ENCODE results near the gene DLG3. TPM values are rescaled to one million over a fixed set of nuclear protein-coding genes. Genes with fewer than 3 reads are reported as not detected.
A peak's percentile ranks its signal among the peaks of the same experiment; 100 is the strongest.

DLG3 gene
- total RNA-seq, 1 experiment from 2014 or later: 24.6 TPM

DNA sequence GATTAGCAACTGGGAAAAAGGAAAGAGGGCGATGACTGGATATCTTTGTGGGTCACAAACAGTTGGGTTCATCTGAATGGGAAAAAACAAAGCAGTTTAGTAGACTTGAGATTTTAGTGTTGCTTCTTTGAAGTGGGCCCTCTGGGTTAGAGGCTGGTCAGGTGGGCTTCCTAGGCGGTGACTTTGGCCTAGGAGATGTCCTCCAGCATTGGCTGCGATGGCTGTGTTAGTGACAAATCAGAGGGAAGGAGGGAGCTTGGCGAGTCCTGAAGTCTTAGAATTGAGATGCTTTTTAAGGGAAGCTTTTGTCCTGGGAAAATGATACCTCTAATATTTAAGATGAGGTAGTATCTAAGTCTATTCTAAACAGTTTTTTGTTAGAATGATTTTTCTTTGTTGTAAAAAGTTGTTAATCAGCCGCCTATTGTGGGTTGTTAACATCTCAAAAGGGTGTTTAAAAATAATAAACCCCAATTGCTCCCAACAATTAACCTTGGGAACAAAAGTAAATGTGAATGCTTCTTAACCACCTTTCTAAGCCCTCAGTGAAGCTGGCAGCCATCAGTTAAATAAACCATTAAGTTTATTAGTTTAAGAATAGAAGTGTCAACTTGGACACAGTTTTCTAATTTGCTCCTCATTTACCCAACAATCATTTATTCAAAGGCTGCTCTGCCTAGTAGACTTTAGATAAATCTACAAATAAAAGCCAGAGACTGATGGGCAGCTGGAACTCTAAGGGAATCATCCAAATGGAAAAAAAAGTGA is 31.7 kb downstream of the DLG3 start:
- no peak for DNase-seq (ENCODE audit: extremely low read depth, low read depth)

DNA sequence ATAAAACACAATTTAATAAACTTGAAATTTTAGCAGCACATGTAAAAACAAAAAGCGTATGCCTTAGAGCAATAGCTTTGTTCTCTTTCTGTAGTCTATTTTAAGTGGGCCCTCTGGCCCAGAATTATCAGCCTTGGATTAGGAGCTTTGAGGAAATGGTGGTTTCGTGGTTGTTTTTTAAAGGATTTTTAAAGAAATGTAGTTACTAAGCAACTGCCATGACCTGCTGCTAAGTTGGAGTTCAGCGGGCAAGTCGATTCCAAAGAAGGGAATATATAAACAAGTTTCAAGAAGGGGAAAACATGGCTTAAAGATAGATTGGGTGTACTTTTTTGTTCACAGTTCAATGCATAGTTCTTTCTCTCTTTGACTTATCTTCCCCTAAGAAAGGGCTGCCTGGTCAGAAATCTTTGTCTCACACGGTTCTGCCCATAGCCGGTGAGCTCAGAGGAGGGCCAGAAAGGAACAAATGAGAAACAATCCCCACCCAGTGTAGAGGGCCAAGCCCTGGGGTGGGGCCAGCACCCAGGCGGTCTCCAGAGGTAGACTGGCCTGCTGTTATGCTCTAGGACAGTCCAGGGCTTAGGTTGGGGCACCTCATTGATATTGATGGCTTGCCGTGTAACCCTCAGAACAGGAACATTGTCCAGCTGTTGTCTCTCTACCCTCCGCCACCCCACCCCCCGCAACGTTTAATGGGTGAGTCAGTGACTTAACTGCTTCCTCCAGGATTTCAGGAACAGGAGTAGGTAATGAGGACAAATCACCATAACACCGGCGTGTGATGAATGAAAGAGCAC is 32.5 kb downstream of the DLG3 start:
- peak; percentile 68 for DNase-seq (ENCODE audit: extremely low read depth, low read depth)

DNA sequence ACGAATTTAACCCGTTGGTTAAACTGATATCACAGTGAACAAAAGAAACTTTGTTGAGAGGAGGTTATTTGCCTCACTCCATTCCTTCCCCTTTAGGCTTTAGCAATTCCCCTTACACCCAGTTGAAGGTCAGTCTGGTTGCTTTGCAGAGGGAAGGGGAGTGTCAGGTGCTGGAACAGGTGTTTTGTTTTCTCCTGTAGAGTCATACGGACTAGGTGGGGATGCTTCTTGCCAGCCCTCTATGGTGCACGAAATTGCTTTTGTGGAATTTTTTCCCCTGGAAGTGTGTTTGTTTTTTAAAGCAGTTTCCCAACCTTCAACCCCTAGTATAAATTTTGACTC is 33.1 kb downstream of the DLG3 start:
- DNase-seq (ENCODE audit: extremely low read depth, low read depth): no peak

DNA sequence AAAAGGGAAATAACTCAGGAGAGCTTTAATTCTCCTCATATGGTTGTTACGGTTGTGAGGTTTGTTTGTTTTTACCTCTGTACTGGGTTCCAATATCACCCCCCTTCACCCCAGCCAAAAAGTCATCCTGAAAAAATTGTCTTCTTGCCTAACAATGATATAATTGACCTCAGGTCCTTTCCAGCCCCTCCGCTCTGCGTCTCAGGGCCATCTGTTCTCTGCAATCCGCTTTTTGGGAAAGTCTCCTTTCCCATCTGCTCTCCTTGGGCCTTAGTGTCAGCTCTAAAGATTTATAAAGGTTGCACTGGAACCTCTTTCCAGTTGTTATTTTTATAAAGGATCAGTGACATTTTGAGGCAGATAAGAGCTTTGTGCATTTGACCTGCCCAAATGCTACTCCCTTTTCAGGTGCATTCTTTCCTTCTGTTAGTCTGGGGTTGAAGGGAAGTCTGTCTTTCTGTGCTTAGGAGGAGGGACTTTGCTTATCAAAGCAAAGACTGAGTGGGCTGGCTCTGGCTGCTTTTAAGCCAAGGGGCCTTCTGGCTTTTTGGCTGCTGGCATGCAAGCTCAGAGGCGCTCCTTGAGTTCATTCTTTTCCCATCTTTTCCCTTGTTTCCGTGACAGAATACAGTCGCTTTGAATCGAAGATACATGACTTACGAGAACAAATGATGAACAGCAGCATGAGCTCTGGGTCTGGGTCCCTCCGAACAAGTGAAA is 34.1 kb downstream of the DLG3 start:
- DNase-seq (ENCODE audit: extremely low read depth, low read depth): no peak

DNA sequence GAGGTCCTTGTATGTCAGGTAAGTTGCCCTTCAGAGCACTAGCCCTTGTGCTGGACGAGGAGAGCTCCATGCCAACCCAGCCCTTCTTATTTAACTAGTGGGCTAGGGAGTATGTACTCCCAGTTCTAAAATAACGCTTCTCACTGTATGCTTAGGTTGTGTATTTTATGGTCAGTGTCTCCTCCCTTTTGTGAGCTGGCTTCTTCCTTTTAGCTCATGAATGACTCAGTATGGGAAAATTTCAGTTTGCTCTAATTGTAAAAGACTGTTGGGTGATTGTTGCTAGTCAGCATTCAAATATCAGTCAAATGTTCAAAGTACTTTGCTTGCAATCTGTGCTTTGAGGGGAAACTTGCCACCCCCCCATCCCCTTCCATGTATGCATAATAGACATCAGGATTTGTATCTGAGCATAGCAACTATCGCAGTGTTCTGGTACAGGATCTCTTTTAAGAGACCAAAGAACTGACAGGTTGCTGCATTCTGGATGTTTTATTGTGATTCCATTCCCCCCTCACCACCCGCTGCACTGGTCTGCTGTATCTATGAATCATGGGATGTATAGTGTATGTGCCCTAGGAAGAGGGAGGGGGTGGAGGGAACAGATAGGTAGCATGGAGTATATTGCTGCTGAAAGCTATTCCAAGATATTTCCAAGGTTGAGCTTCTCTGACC is 34.7 kb downstream of the DLG3 start:
- peak; percentile 38 for DNase-seq (ENCODE audit: extremely low read depth, low read depth)

DNA sequence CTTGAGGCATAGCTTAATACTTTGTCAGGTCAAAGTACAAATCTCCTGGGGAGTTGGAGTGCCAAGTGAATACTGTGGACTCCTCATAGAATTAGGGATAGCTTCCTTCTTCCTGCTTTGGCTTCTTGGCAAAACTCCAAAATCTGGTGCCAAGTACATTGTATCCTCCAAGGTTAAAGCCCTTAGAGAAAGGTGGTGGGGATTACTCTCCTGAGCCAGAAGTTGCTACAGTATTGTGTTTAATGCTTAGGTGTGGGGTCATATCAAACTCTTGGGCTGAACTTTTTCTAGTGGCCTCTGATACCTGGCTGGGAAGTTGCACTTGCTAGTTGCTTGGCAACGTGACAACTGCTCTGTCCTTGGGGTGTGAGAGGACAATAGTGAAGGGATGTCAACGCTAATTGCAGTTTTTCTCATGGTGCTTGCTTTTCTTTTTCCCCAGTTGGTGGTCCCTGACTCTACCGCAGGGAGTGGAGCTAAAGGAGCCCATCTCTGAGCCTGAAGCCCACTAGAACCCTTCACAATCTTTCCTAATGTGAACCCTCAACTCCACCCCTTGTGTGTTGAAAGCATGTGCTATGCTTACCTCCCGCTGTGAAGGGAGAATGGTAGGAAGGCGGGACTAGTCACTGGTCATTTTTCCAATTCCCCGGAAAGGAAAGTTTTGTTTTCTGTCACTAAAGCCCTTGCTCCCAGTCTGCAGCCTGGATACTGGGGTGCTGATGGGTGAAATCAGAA is 35.5 kb downstream of the DLG3 start:
- no peak for DNase-seq (ENCODE audit: extremely low read depth, low read depth)

DNA sequence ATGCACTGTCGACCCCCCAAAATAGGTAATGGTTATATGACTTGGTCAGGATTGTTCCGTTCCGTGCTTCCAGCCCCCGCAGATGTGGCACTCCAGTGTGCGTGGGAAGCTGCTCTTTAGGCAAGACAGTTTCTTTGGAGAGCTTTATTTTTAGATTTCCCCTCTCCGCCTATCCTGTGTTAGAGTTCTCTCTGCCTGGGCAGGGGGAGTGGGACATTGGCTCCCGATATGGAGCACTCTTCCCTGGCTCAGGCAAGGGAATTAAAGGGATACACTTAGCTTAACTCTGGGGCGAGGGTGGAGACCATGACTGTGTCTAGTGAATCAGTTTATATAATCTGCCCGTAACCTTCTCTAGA is 36.0 kb downstream of the DLG3 start:
- DNase-seq (ENCODE audit: extremely low read depth, low read depth): no peak

DNA sequence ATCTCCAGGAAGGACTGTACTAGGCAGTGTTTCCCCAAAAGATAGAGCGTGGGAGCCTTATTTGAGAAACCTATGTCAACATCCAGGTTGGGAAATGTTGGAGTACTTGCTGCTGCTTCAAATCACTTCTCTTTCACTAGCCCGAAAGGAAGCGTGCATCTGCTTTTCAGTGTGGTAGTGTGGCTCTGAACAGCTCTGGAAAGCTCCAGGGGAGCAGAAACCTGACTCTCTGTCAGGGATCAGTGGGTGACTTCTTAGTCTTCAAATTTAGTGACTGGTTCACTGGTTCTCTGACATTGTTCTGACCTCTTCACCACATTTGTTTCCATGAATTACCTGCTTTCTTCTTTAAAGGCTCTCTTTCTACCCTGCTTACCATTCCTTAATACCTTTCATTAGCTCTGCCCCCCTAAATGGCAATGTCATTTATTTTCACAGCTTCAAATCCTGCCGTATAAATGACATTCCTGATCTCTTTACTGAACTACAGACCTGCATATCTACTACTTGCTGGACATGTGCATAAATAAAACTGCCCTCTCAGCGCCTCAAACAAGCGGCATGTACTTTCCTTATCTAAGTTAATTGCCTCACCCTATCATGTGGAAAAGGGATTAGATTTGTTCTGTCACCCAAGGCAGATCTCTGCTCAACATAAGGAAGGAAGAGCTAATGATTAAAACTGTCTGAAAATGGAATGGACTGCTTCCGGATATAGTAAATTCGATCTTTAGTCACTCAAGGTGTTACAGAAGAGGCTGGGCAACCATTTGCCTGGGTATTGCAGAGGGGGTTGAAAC is 37.0 kb downstream of the DLG3 start:
- no peak for DNase-seq (ENCODE audit: extremely low read depth, low read depth)

DNA sequence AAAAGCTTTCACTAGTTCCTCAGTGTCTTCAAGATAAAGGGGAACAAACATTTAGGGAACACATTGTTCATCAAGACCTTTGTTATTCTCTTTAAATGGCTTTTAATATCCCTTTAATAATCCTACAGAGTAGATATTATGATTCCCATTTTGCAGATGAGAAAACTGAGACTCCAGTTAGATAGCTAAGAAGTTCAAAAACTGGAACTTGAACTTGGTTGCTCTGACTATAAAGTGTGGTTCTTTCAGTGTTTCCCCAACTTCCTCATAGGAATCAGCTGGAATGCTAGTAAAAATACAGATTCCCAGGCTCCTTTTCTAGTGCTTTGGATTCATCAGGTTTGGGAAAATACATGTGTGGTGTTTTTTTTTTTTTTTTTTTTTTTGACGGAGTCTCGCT is 37.7 kb downstream of the DLG3 start:
- no peak for DNase-seq (ENCODE audit: extremely low read depth, low read depth)

DNA sequence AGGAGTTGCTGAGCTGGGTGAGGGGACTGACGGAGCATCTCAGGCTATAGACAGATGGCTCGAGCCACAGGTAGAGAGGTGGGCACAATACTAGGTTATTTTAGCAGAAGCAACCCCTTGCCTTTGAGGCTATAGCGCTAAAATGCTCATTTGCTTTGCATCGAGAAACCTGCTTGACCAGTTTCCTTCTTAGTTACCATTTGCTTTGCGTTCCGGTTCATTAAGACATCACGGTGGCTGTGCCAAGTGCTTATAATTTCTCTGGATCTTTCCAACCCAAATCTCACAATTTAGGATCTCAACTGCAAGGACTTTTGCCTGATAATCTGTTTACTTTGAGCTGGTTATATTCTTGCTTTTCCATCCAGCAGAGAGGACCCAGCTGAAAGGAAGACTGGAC is 40.8 kb downstream of the DLG3 start:
- no peak for DNase-seq (ENCODE audit: extremely low read depth, low read depth)

DNA sequence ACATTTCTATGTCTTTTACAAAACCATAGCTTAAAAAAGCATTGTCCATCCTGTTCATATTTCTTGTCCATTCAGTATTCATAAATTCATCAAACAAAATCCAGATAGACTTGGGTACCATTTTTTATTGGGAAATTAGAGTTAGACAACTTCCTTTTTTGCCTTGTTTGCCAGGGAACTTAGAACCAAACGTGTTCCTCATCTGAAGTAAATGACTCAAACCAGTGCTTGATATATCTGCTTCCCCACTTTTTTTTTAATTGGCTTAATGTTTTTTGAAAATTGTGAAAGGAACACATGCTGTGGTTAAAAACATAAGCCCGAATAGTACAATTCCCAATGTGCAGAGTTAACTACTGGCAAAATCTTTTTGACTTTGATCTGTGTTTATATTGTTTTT is 44.2 kb downstream of the DLG3 start:
- DNase-seq (ENCODE audit: extremely low read depth, low read depth): no peak

DNA sequence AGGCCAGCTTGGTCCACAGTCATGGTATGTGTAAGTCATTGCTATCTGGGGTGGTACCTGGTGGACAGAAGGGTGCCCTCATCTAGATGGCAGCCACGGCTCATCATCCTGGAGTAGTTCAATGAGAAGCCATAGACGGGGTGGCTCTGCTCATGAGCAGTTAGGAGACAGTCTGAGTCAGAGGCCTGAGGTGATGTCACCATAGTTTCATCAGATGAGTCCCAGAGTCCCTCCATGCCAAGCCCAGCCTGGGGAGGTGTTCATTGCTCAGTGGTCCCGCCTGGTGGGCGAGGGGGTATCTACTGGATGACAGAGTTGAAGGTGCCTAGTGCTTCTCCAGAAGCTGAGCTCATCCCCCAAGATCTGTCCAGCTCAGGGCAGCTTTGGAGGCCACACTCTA is 49.8 kb downstream of the DLG3 start:
- no peak for DNase-seq (ENCODE audit: extremely low read depth, low read depth)

DNA sequence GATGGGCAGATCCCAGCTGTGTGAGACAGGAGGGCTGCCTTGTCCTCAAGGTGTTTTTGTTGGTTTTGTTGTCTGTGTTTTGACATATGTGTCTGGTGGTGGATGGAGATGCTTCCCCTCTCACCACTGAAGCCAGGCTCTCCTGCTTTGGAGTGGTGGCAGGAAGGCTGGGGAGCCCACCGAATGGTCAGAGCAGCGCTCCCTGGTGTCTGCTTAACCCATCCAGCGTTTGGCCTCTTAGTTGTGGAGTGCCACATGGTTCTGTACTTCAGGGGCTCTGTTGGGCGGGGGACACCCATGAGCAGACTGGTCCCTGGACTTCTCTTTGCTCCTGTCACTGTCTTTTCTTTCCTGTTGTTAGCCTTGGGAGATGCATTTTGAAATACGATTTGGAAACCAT is 51.9 kb downstream of the DLG3 start:
- no peak for DNase-seq (ENCODE audit: extremely low read depth, low read depth)

DNA sequence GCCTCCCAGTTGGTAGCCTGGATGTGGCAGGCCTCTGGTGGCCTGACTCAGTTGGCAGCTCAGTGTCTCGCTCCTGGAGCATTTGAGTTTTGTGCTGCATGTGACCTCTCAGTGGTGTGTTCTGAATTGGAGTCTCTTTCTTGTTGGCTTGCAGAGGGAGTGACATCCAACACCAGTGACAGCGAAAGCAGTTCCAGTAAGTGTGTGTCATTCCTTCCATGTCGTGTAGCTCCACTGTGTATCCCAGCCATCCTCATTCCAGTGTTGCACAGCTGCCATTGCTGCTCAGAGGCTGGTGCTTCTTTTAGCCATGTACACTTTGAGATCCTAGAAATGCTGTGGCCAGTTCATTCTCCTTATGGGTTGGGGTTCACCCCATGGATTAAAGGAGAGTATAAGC is 52.4 kb downstream of the DLG3 start:
- no peak for DNase-seq (ENCODE audit: extremely low read depth, low read depth)

DNA sequence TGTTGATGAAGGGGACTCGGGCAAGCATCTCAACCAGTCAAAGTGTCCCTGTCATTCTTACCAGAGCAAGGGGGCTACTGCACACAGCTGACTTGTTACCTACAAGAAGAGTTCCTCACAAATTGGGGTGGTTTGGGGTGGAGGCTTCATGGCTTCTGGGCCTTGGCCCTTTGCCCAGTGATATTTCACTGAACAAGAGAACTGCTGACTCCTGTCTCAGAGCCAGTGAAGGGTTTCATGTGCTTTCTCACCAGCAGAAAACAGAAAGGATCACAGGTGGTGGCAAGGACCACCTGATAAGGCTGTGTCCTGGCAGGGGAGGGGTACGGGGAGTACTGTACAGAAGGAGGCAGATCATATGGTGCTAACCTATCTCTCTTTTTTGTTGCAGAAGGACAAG is 53.5 kb downstream of the DLG3 start:
- DNase-seq (ENCODE audit: extremely low read depth, low read depth): no peak

DNA sequence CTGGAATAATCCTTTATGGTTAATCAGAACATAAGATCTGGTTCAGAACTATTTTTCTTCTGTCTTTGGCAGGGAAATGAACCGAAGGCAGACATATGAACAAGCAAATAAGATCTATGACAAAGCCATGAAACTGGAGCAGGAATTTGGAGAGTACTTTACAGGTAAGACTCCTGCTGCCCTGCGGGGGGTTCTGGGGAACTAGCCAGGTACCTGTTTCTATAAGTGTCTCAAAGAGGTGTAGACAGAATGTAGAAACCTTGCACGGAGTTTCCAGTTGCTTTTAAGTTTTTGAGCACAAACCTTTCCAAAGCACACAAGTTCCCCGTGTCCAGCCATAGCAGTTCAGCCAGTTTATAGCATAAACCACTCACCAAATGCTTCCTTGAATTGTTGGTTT is 56.2 kb downstream of the DLG3 start:
- DNase-seq (ENCODE audit: extremely low read depth, low read depth): no peak

DNA sequence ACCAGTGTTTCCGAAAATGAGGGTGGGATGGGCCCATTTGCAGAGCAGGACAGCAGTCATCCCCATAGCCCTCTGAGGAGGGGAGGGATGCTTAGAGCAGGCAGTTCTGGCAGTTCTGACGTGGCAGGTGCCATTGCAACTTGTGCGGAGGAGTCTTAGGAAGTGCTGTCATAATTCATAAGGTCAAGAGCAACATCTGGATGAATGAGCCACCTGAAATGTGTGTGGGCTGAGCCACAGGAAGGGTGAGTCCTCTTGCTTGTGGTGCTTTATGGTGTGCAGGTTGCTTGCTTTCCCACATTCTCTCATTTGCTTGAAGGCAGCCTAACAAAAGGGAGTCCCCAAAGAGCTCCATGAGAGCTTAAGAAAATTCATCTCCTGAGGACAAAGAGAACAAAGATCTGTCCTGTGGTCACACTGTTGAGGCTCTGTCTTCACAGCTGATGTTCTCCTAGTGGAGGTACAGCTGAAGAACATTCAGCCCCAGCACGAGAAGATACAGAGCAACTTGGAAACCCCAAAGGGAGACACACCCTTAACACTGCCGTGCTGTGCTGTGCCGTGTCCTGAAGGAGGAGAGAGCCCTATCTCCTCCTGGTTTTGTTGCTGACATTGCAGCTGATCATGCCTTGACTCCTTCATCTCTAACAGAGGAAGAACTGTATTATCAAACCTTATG is 60.3 kb downstream of the DLG3 start:
- no peak for DNase-seq (ENCODE audit: extremely low read depth, low read depth)

DNA sequence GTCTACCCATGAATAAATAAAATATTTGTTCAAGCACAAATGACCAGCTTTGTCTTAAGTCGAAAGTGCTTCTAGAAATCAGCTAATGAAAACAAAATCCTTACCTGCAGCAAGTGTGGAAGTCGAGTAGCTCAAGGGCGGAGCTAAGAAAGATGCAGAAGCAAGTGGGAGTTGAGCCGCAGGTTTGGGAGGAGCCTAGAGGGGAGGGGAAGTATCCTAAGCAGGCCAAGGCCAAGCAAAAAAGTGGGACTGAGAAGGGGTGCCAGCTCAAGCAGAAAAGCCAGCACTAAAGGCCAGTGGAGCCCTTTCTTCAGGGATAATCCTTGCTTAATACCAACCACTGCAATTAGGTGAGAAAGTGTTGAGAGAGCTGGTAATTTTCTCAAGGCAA is 60.8 kb downstream of the DLG3 start:
- DNase-seq (ENCODE audit: extremely low read depth, low read depth): no peak

DNA sequence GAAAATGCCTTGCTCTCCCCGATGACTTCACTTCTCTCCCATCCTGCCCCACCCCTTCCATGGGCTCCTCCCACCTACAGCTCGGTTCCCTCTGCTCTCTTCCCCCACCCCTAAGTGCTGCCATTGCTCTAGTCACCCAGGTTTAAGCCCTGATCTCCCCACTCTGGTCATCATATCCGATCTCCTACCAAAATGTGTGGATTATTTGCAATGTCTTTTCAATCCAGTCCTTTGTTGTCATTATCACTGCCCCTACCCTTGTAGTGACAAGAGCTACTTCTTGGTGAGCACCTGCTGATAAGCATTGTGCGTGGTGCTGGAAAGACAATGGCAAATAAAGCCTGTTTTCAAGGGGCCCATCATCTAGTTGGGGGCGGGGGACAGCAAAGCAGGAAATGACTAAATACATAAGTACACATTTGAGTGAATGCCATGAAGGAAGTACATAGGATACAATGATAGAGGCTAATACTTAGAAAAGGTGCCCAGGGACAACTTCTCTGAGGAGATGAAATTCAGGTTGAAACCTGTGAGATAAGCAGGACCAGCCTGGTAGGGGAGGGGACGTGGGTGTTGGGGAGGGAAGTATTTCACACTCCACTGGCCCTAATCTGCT is 63.8 kb downstream of the DLG3 start:
- DNase-seq (ENCODE audit: extremely low read depth, low read depth): no peak
